AG09309 (cell line): ENCODE data around the gene HRG.

Source experiments
- DNase-seq: peaks from one replicate; pipeline ENCODE4 v3.0.0-alpha.2; 2010; ENCODE audit warnings: low read depth
- H3K4me3 ChIP-seq: 2 replicates; pipeline ENCODE4 v1.5.1; 2011; ENCODE audit warnings: mild to moderate bottlenecking, low read depth, low read length, moderate library complexity; ENCODE audit not compliant: control insufficient read depth
- TF ChIP-seq, protein P1 (sequence below): IDR thresholded peaks from 2 replicates; pipeline ENCODE4 v1.5.1; 2011; ENCODE audit warnings: mild to moderate bottlenecking, low read depth, low read length, inconsistent platforms; ENCODE audit not compliant: insufficient read depth, control insufficient read depth; ENCODE audit errors: missing control alignments

Gene HRG

DNA sequence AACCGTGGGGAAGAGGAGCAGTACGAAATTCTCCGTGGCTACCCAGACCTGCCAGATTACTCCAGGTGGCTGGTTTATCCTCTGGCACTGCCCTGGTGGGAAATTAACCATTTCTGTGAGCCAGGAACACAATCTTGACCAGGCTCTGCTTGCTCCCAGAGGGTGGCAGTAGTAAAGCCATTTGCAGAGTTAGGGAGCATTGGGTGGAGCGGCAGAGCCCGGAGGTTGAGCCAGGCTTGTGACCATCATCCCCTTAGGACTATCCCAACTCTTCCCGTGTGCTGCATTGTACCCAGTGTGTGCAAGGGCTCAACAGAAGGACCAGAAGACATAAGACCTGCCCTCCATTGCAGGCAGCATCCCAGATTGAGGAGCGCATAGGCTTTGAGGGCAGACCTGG lies 56.6 kb downstream of the HRG start:
- H3K4me3 ChIP-seq: no peak overlapping the region
- TF ChIP-seq, protein P1, sequence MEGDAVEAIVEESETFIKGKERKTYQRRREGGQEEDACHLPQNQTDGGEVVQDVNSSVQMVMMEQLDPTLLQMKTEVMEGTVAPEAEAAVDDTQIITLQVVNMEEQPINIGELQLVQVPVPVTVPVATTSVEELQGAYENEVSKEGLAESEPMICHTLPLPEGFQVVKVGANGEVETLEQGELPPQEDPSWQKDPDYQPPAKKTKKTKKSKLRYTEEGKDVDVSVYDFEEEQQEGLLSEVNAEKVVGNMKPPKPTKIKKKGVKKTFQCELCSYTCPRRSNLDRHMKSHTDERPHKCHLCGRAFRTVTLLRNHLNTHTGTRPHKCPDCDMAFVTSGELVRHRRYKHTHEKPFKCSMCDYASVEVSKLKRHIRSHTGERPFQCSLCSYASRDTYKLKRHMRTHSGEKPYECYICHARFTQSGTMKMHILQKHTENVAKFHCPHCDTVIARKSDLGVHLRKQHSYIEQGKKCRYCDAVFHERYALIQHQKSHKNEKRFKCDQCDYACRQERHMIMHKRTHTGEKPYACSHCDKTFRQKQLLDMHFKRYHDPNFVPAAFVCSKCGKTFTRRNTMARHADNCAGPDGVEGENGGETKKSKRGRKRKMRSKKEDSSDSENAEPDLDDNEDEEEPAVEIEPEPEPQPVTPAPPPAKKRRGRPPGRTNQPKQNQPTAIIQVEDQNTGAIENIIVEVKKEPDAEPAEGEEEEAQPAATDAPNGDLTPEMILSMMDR: peak; percentile 42
- no peak for DNase-seq

DNA sequence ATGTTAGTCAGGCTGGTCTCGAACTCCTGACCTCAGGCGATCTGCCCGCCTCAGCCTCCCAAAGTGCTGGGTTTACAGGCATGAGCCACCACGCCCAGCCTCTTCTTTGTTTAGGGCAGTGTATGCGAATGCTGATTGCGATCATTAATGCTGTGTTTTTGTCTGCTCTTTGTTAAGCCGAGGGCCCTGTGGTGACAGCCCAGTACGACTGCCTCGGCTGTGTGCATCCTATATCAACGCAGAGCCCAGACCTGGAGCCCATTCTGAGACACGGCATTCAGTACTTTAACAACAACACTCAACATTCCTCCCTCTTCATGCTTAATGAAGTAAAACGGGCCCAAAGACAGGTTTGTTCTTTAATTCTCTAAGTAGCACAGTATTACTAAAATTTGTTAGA lies 59.1 kb downstream of the HRG start:
- no peak overlapping the region for H3K4me3 ChIP-seq
- TF ChIP-seq, protein P1: no peak
- DNase-seq: no peak
